Frontal cortex (tissue), 4 donors: ENCODE data around the gene CES3. TPM values are rescaled to one million over a fixed set of nuclear protein-coding genes. Genes with fewer than 3 reads are reported as not detected.
"Not testable (repeated sequence)": the region's sequence is repeated elsewhere in the genome, so short reads cannot be mapped to it uniquely, and the experiment has no call there.

ENCODE experiments used
- DNase-seq, 2 donors: peaks; one replicate each; pipeline ENCODE4 v3.0.0; 2012; ENCODE audit warnings: low spot score in 2 of 2
- FAIRE-seq: peaks from 2 replicates; lab custom pipeline; 2012; peaks lifted over from hg19 to GRCh38; lab: Jason Lieb, UNC
- total RNA-seq: library from RNA; depleted of rRNA; stranded (reverse); fragments of >200 nt; gene quantifications from one replicate; pipeline ENCODE4 v1.2.3, GENCODE V29; 2014
- donor health status: control.
- donor health status: control.
- donor health status: control.

CES3 gene
- total RNA-seq, 1 donor from 2014 or later: under 0.01 TPM

DNA sequence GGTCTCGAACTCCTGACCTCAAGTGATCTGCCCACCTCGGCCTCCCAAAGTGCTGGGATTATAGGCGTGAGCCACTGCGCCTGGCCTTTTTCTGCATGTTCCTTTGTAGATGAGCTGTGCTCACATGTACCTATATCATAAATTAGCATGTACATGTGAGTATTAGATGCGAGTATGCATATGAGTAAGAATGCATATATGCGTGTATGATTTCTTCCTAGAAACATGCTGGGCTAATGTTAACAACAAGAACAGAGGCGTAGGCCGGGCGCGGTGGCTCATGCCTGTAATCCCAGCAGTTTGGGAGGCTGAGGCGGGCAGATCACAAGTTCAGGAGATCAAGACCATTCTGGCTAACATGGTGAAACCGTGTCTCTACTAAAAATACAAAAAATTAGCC is 32.5 kb downstream of the CES3 start:
- not testable (repeated sequence) for DNase-seq, FAIRE-seq

DNA sequence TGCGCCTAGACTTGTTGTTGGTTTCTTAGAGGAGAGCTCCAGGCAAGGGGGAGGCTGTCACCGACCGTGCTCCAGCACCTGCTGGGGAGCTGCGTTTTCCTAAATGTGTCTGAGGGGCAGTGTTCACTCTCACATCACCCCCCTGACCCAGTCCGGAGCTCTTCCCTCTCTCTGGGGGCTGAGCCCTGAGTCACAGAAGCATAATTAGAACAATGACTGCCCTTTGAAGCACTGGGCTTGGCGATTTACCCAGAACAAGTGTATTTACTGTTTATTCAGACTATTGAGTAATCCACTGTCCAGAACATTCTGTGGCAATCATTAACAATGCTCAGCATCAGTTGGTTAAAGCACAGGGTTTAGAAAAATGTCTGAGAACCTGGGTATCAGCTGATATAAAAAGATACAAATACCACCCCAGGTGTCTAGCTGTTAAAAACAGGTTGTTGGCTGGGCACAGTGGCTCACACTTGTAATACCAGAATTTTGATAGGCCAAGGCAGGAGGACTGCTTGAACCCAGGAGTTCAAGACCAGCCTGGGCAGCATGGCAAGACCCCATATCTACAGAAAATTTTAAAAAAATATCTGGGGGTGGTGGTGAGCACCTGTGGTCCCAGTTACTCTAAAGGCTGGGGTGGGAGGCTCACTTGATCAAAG is 35.4 kb downstream of the CES3 start:
- FAIRE-seq (peak; percentile 90), DNase-seq (peak; percentile 67 to 68)

DNA sequence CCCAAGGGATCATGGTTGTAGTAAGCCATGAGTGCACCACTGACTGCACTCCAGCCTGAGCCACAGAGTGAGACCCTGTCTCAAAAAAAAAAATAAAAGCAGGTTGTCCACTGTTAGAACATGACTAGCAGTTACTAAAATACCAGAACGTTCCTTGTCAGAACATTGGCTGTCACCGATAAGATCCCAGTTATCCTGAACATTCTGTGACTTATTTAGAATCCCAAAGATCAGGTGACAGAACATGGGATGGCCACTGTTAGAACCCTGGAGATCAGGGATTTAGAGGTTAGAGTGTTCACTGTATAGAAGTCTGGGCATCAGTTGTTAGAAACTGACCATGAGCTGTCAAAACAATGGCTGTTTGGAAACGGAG is 35.9 kb downstream of the CES3 start:
- no peak for DNase-seq
- no peak for FAIRE-seq

DNA sequence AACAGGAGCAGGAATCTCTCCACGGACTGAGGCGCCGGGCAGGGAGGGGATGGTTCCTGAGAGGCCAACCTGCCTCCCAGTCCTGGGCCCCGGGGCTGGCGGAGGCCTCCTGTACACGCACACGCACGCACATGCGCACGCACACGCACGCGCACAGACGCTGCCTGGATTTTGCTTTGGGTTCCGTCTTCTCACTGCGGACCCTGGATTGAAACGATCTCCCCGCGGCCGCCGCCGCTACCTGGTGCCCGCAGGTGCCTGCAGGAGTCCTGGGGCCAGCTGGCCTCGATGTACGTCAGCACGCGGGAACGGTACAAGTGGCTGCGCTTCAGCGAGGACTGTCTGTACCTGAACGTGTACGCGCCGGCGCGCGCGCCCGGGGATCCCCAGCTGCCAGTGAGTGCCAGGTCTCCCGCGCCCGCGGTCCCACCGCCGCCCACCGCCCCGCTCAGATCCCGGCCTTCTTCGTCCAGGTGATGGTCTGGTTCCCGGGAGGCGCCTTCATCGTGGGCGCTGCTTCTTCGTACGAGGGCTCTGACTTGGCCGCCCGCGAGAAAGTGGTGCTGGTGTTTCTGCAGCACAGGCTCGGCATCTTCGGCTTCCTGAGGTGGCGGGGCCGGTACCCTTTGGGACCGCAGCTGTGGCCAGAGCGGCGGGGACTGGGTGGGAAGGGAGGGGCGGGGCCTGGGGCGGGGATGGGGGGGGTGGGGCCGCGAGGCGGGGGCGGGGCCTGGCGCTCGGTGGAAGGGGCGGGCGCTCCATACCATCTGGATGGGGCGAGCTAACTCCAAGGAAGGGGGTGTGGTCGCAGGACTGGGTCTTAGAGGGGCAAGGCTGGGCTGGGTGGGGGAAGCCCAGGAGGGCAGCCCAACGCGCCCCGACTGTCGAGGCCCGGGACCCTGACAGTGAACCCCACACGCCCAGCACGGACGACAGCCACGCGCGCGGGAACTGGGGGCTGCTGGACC is 39.6 kb downstream of the CES3 start:
- no peak for FAIRE-seq
- peak; percentile 85 to 87 for DNase-seq

DNA sequence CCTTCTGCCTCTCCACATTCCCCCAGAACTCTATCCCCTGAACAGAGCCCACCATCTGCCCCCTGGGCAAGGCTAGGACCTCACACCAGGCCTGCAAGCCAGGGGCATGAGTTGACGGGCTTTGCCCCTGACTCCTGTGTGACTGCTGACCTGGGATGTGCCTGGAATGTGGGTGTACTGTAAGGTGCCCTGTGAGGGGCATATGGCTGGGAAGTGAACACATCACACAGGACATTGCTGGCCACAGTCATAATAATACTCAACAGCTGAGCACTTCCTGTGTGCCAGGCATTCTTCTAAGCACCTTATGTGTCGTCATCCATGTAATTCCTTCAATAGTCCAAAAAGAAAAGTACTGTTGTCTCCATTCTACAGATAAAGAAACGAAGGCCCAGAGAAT is 40.7 kb downstream of the CES3 start:
- FAIRE-seq: no peak
- DNase-seq: no peak

DNA sequence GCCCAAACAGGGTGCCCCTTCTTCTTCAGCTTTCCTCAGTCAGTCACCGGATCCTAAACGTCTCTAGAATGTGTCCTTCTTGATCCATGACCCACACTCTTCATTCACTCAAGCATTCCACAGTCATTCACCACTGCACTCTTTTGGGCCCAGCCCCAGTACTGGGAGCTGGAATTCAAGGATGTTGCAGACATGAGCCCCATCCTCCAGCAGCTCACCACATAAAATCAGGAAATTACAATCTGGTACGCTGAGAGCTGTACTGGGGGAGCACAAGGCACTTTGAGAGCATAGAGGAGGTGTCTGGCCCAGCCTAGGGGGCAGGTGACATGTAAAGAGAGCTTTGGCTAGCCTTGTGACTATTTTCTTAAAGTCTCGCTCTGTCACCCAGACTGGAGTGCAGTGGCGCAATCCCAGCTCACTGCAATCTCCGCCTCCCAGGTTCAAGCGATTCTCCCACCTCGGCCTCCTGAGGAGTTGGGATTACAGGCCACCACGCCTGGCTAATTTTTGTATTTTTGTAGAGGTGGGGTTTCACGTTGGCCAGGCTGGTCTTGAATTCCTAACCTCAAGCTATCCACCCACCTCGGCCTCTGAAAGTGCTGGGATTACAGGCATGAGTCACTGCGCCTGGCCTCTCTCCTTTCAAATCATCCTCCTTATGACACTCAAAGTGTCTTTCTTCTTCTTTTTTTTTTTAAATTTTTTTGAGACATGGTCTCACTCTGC is 46.0 kb downstream of the CES3 start:
- DNase-seq (no peak), FAIRE-seq (no peak)

DNA sequence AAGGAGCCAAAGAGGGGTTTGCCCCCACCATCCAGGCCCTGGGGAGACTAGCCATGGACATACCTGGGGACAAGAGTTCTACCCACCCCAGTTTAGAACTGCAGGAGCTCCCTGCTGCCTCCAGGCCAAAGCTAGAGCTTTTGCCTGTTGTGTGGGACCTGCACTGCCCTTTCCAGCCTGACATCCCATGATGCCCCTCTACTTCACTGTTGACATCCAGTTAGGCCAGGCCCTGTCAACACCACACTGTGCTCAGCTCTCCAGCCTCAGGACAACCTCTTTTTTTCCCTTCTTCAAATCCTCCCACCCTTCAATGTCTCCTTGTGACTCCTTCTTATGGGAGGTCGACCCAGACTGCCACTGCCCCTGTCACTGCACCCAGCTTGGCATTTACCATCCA is 48.1 kb downstream of the CES3 start:
- FAIRE-seq: no peak
- no peak for DNase-seq

DNA sequence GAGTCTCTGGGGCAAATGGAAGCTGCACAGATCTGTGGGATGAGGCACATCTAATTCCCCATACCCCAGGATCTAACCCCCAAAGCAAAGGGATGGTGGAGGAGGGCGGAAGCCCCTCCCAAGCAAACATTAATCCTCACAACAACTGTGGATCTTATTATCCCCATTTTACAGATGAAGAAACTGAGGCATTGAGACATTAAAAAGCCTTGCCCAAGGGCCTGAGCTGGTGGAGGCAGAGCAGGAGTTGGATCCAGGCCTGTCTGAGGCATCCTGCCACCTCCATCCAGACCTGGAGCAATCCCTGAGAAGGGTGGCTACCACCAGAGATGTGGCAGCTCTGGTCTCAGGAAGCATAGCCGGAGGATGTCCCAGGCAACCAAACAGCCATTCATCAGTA is 50.2 kb downstream of the CES3 start:
- FAIRE-seq (no peak), DNase-seq (no peak)

DNA sequence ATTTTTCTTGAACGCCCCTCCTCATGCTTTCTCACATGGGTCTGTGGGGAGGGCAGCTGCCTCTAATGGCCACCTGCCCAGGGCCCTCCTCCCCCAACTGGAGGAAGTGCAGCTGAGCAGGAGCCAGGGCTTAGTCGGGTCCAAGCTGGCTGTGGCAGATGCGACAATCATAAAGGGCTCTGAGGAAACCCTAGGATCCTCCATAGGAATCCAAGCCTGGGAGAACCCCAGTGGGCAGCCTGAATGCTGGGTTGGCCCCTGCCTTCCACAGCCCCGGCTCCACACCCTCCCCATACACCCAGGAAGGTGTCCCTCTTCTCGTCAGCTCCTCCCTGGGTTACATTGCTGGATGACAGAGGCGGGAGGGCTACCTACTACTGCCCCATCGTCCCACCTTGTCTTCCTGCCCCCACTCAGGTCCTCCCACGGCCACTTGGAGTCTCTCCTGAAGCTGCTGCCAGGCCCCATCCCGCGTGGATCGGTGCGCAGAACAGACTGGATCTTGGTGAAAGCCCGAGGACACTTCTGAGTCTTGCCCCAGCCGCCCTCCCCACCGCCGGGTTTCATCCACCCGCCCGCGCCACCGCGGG is 52.3 kb downstream of the CES3 start:
- FAIRE-seq: no peak
- no peak for DNase-seq

DNA sequence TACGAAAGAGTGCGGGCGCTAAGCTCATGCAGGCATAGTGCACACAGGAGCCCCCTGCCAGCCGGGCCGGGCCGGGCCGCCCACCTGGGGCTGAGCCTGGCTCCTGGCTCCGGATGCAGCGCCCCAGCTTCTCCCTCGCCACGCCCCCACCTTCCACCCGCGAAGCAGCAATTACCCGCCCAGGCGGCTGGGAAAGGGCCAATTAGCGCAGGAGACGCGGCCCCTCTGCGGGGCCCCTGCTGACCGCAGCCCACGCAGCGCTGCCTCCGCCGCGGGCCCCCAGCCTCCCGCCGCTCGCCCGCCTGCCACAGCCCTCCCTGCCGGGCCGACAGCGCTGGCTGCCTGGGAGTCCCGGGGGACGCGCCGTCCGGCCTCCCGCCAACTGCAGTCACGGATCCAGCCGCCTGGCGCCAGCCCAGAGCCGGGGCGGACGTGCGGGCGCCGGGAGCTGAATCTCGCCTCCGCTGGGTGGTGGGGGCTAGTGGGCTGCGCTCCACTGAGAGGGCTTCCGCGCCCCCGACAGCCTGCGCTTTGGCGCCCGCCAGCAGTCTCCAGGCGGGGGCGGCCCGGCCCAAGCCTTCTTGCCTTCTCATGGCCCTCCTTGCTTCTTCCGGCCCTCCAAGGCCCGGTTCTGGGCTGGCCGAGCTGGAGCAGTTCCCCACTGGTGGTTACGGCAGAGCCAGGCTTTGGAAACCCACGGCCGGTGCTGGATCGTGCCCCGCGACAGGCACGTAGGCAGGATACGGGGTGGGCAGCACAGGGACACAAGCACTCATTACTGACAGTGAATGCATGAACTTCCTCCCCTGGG is 53.0 kb downstream of the CES3 start:
- FAIRE-seq (no peak), DNase-seq (peak; percentile 77 to 78)

DNA sequence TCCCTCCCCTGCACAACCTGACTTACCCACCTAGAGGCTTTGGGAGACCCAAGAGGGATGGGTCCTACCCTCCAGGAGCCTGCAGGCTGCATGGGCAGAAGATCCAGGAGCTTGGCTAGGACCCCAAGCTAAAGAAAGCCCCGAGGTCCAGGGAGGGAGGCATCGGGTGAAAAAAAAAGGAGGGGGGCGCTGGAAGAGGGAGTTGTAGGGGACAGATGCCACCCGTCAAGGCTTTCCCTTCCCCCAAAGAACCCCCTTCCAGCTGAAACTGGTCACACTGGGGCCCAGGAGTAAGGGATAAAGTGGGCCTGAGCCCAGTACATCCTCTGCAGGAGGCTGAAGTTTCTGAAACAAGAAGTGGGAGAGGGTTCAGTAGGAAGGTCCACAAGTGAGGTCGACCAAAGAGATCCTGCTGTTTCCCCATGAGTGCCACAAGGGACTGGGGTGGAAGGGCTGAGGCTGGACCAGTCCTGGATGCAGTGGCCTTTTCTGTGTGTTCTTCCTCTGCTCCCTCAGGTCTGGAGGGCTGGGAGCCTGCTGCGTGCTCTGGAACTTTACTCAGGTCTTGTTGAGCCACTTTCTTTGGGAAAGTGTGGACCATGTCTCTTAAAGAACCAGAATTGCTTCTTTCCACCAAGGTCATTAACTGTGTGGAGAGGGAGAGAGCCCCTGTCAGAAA is 53.7 kb downstream of the CES3 start:
- FAIRE-seq (no peak), DNase-seq (no peak)

DNA sequence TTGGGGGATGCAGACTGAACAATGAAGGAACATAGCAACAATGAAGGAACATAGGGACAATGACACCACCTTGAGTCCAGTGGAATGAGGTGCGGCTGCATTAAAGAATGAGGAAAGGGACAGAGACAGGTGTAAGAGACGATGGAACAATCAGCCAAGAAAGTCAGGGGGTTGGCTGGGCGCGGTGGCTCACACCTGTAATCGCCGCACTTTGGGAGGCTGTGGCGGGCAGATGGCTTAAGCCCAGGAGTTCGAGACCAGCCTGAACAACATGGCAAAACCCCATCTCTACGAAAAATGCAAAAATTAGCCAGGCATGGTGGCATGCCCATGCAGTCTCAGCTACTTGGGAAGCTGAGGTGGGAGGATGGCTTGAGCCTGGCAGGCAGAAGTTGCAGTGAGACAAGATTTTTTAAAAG is 54.3 kb downstream of the CES3 start:
- FAIRE-seq (no peak), DNase-seq (no peak)

DNA sequence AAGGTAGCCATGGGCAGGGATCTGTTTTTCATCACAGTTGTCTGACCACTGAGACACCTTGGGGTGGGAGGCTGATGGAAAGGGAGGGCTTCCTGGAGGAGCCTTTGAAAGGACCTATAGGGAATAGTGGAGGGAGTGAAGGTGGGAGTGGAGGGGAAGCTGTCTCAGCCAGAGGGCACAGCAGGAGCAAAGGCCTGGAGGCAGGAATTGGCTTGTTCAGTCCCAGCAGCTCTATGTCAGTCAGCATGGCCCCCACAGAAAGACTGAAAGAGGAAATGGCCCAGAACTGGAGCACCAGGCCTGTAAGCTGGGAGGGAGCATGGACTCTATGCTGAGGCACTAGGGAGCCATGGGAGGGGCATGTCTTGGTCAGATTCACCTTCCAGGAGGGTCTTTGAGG is 55.1 kb downstream of the CES3 start:
- no peak for DNase-seq

DNA sequence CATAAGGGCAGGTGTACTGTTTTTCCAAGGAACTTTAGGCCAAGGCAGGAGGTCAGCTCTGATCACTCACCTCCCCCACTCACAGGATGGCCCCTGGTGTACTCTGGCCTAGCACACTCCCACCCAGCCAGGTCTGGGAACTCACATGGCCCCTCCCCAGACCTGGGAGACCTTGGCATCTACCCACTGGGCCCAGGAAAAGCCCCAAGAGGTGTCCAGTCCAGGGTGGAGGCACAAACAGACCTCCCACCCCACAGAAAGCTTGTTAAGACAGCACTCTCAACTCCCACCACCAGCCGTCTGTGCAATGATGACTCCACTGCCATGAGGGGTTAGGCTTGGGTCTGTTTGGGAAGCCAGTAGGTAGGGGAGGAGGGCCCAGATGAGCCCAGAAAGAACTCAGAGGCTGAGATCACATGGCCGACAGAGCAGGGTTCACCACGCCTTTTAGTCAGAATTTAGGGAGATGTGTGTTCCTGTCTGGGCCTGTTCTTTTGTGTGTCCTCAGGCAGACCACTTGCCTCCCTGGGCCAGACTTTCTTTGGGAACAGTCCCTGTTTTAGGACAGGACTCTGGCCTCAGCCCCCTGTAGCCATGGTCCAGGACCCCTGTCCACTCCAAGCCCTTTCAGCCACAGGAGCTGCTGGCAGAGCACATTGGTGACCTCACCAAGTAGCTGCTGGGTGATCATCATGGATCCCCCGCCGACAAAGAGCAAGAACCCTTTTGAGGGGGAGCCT is 55.8 kb downstream of the CES3 start:
- DNase-seq: no peak
- FAIRE-seq: no peak

More for the DNA sequence above, 55.1 kb downstream of the CES3 start:
- no peak for FAIRE-seq

DNA sequence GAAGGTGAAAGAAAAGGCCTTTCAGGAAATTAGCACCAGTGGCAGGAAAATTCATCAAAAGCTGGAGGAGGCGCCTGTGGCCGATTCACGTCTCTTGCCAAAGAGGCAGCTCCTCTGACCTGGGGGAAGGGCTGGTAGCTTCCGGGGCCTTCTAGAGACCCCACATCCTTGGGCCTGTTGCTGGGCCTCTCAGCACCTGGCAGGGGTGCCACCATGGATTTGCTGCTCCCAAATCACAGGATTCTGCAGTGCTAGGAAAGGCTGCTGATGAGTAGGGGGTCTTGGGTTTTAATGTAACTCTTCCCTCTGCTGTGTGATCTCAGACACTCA is 56.3 kb downstream of the CES3 start:
- FAIRE-seq (no peak), DNase-seq (no peak)

DNA sequence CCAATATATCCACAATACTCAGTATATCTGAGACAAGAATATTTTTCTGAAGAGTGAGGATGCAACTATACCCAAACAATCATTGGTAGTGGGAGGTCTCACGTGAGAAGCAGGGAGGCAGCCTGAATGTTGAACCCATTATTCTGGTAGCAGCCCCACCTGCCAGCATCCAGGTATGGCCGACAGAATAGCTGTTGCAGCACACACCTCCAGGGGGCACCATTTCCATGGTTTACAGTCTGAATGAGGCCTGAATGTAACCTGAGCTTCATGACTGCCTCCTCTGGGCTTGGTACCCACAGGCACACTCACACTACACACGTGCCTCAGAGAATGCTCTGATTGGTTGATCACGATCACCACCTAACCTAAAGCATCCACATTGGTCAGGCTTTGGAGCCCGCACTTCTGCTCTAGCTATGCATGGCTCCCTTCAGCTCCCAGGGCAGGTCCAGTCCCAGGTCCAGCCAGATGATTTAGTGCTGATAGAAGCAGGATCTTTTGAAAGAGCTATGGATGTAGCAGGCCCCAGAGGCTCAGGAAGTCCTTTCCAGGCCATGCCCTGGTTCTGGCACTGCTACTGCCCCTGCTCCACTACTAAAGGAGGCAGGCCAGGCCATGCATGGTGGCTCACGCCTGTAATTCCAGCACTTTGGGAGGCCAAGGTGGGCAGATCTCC is 56.9 kb downstream of the CES3 start:
- no peak for FAIRE-seq
- DNase-seq: no peak

DNA sequence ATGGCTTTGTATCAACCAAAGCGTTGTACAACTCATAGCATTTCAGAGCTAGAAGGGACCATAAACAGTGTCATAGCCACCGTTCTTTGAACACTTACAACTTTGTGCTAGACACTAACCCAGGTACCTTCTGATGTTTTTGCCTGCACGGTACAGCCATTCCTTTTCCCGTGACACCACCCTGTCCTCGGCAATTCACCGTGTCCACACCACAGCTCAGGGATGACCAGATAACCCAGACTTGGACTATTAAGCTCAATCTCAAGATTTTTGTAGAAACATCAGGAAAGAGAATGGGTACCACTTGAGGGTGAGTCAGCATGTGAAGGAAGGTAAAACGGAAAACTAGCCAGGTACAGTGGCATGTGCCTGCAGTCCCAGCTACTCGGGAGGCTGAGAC is 58.1 kb downstream of the CES3 start:
- no peak for DNase-seq

DNA sequence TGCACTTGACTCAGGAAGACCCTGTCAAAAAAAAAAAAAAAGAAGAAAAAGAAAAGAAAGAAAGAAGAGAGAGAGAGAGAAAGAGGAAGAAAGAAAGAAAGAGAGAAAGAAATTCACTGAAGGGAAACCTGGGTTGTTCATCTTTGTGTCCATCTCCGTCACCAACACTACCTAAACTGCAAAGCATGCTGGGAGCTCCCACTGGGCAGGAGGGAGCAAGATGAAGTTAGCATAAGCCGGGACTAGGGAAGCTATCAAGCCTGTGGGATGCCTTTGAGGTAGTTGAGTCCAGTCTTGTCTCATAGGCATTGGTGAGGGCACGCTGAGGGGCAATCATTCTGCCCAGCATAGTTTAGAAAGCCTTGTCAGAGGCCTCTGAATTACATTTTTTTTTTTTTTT is 60.3 kb downstream of the CES3 start:
- DNase-seq (no peak), FAIRE-seq (no peak)

More for the DNA sequence above, 58.1 kb downstream of the CES3 start:
- FAIRE-seq: no peak
